Measurements from ENCODE around the gene SNRPA. TPM values are rescaled to one million over a fixed set of nuclear protein-coding genes. Genes with fewer than 3 reads are reported as not detected.

Gene SNRPA
- total and polyA plus RNA-seq, 2 of the 8 experiments (the other 6 are each of a cell fraction or from before 2014, with no cell fraction given) = 201 to 202 TPM

DNA sequence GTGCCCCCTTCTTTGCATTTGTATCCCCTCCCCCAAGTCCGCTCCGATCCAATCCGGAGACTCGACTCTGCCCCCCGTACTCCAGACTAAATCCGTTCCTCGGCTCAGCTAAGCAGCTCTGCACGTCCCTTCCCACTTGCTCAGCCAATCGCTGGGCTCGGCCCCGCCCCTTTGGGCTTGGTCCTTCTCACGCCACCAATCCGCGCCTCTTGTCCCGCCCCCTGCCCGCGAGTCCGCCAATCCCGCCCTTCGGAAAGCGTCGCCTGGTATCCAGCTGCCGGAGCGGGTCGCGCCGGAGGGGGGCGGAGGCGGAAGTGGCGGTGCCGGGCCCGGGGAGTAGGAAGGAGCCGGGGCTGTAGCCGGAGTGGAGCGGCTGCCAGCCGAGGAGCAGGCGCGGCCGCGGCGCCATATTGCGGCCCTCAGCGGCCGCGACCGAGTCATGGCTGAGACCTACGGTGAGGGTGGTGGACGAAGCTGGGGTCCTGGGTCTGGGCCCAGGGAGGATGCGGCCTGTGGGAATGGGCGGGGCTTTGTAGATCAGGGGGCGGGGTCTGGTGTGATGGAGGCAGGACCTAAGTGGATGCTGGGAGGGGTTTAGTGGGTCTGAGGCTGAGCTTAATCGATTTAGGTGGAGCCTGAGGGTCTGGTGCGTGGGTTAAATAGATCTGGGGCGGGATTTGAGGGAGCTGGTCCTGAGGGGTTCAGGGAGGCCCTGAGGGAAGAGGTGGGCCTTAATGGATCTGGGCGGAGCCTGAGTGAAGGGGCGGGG is 27.1 kb downstream of the SNRPA start, which contains the start of gene RAB4B (continued):
- TF ChIP-seq RFX5 (IDR thresholded peaks at IDR 0.05; ENCODE audit: borderline replicate concordance, low read depth, low read length) (no peak; the same call in 1 of the 2 replicates), SP2 (IDR thresholded peaks at IDR 0.05; ENCODE audit: low read length) (peak; percentile 75), MAFK (IDR thresholded peaks at IDR 0.05; ENCODE audit: low read depth, low read length) (no peak)

All from H1 (cell line).